Trophoblast cell (in vitro differentiated cells and primary cell): Measurements from ENCODE around the gene FRMD6.

Experiments used
- DNase-seq, 2 donors: peaks; one replicate each; pipeline ENCODE4 v3.0.0-alpha.2; 2016
- H2AFZ ChIP-seq: 2 replicates; pipeline ENCODE4 v1.6.1; 2013; ENCODE audit warnings: low read length, moderate library complexity, mild to moderate bottlenecking; ENCODE audit not compliant: insufficient read depth, poor library complexity
- H2AK5ac ChIP-seq: 2 replicates; pipeline ENCODE4 v1.6.1; 2013; ENCODE audit warnings: mild to moderate bottlenecking, low read length
- H2BK120ac ChIP-seq: 2 replicates; pipeline ENCODE4 v1.6.1; 2013; ENCODE audit warnings: low read length, mild to moderate bottlenecking, moderate library complexity; ENCODE audit not compliant: insufficient read depth, poor library complexity
- H2BK12ac ChIP-seq: 2 replicates; pipeline ENCODE4 v1.6.1; 2013; ENCODE audit warnings: mild to moderate bottlenecking, low read length, moderate library complexity
- H2BK5ac ChIP-seq: 2 replicates; pipeline ENCODE4 v1.6.1; 2013; ENCODE audit warnings: low read length, low read depth, moderate library complexity, mild to moderate bottlenecking; ENCODE audit not compliant: poor library complexity
- H3K14ac ChIP-seq: 2 replicates; pipeline ENCODE4 v1.6.1; 2013; ENCODE audit warnings: mild to moderate bottlenecking, low read length
- H3K18ac ChIP-seq: 2 replicates; pipeline ENCODE4 v1.6.1; 2013; ENCODE audit warnings: mild to moderate bottlenecking, low read length
- H3K23ac ChIP-seq: 2 replicates; pipeline ENCODE4 v1.6.1; 2013; ENCODE audit warnings: low read length
- H3K27ac ChIP-seq: 2 replicates; pipeline ENCODE4 v1.5.1; 2013; ENCODE audit warnings: low read depth, mild to moderate bottlenecking, inconsistent platforms, low read length, moderate library complexity
- H3K27me3 ChIP-seq: 2 replicates; pipeline ENCODE4 v1.6.1; 2013; ENCODE audit warnings: inconsistent platforms, mild to moderate bottlenecking, low read length, moderate library complexity; ENCODE audit not compliant: insufficient read depth
- H3K36me3 ChIP-seq, 2 experiments: 1 replicate in 1 of 2; 2 replicates in 1 of 2; pipeline ENCODE4 v1.6.1; 2013; ENCODE audit warnings: low read length in 2 of 2, mild to moderate bottlenecking in 2 of 2, moderate library complexity in 1 of 2; ENCODE audit not compliant: insufficient read depth in 2 of 2, control insufficient read depth in 1 of 2
- H3K4ac ChIP-seq: 2 replicates; pipeline ENCODE4 v1.6.1; 2013; ENCODE audit warnings: low read depth, mild to moderate bottlenecking, low read length, moderate library complexity
- H3K4me1 ChIP-seq, 2 experiments: 1 replicate in 1 of 2; 2 replicates in 1 of 2; pipeline ENCODE4 v1.6.1; 2013; ENCODE audit warnings: low read length in 2 of 2, mild to moderate bottlenecking in 2 of 2, moderate library complexity in 1 of 2; ENCODE audit not compliant: insufficient read depth in 2 of 2, control insufficient read depth in 1 of 2
- H3K4me2 ChIP-seq: 2 replicates; pipeline ENCODE4 v1.6.1; 2013; ENCODE audit warnings: inconsistent platforms, mild to moderate bottlenecking, low read length, moderate library complexity
- H3K4me3 ChIP-seq: 2 replicates; pipeline ENCODE4 v1.5.1; 2013; ENCODE audit warnings: mild to moderate bottlenecking, low read depth, low read length, inconsistent platforms
- H3K79me1 ChIP-seq: one replicate; pipeline ENCODE4 v1.6.1; 2013; ENCODE audit warnings: low read length
- H3K79me2 ChIP-seq: 2 replicates; pipeline ENCODE4 v1.6.1; 2013; ENCODE audit warnings: low read length, mild to moderate bottlenecking; ENCODE audit not compliant: control insufficient read depth, insufficient read depth, poor library complexity
- H3K9ac ChIP-seq: 2 replicates; pipeline ENCODE4 v1.6.1; 2013; ENCODE audit warnings: mild to moderate bottlenecking, low read length
- H3K9me3 ChIP-seq: 2 replicates; pipeline ENCODE4 v1.6.1; 2013; ENCODE audit warnings: low read depth, mild to moderate bottlenecking, control low read depth, inconsistent platforms, low read length; ENCODE audit not compliant: insufficient read depth
- H4K12ac ChIP-seq: 2 replicates; pipeline ENCODE4 v1.6.1; 2013; ENCODE audit warnings: low read depth, mild to moderate bottlenecking, low read length, moderate library complexity
- H4K8ac ChIP-seq: 2 replicates; pipeline ENCODE4 v1.6.1; 2013; ENCODE audit warnings: low read depth, mild to moderate bottlenecking, low read length, moderate library complexity
- H4K91ac ChIP-seq: one replicate; pipeline ENCODE4 v1.6.1; 2013; ENCODE audit warnings: low read depth, mild to moderate bottlenecking, low read length, moderate library complexity
- WGBS: extraction: QIAGEN DNeasy Blood & Tissue Kit; methylation state at CpG from one replicate; pipeline ENCODE4 v1.1.7; 2013; ENCODE audit warnings: missing lambda C conversion rate; ENCODE audit not compliant: insufficient read length, insufficient coverage; ENCODE audit errors: extremely low coverage; 5-methylcytosine and 5-hydroxymethylcytosine counted together

Gene FRMD6

DNA sequence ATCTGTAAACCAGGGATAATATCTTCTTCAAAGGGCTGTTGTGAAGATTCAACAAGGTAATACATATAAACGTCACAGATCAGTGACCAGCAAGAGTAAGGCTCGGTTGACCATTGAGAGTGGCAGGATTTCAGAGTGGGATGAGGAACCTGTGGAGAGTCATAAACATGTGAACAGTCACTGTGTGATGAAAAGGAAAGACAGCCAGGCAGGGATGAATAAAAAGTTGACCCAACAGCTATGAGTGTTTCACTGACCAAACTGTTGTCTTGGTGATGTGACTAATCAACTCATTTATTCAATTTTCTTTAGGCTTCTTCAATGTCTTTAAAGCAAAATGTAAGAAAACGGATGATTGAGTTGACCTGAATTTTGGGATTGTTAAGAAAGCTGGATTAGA is 8.6 kb upstream of the FRMD6 start:
- Histone ChIP-seq H2AK5ac (no peak overlapping the region), H2BK12ac (no peak overlapping the region), H3K18ac (no peak overlapping the region), H3K27ac (no peak overlapping the region), H4K12ac (no peak overlapping the region), H3K4ac (no peak overlapping the region), H2AFZ (no peak overlapping the region), H3K14ac (no peak overlapping the region), H3K9me3 (no peaks in the 10 kb centered on the region), H3K4me3 (no peak overlapping the region), H3K79me2 (no peaks in the 10 kb centered on the region), H3K27me3 (no peaks in the 10 kb centered on the region), H3K9ac (no peak overlapping the region), H3K79me1 (peaks cover under 1% of the 10 kb centered on the region), H2BK120ac (no peak overlapping the region), H4K91ac (no peak overlapping the region), H2BK5ac (no peak overlapping the region), H4K8ac (no peak overlapping the region), H3K36me3 (peaks cover 0 to 3% of the 10 kb centered on the region in 2 experiments), H3K23ac (no peak overlapping the region), H3K4me2 (no peak overlapping the region), H3K4me1 (peaks cover 4 to 5% of the 10 kb centered on the region in 2 experiments)
- no peak for DNase-seq
- WGBS, result no CpG with 5 or more reads among the region's 3 CpGs

DNA sequence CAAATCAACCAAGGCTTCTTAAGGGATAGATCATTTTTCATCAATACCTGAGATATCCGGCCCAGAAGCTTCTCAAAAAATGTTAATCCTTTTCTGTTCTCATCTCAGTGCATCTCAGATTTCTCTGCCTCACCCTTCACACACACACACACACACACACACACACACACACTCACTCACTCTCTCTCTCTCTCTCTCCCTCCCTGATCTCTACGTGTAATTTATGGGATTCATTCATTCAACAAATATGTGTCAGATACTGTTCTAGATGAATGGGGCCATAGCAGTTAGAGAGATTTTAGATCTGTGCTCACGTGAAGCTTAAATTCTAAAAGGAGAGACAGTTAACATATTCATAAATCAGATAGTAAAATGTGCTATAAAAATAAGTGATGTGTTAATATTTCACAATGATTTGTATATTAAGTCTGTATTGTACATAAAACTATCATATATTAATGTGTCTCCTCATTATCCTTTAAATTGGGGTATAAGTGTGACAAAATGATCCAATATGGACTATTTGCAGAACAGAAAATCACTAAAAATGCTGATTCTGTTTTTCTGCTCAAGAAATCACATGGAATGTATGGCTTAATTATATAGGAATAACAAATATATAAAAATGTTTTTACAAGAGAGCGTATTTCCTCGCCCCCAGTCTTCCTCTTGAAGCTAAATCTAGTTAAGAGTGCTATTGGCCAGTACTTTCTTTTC is 7.3 kb upstream of the FRMD6 start:
- H3K4me2 ChIP-seq, result no peak overlapping the region
- no peak overlapping the region for H4K91ac ChIP-seq
- no peak overlapping the region for H3K9ac ChIP-seq
- no peak overlapping the region for H3K27ac ChIP-seq
- DNase-seq, result no peak
- H2AFZ ChIP-seq, result no peak overlapping the region
- no peak overlapping the region for H3K14ac ChIP-seq
- no peaks in the 10 kb centered on the region for H3K9me3 ChIP-seq
- no peak overlapping the region for H2AK5ac ChIP-seq
- H3K4ac ChIP-seq, result no peak overlapping the region
- peaks cover 0 to 2% of the 10 kb centered on the region in 2 experiments for H3K4me1 ChIP-seq
- H4K8ac ChIP-seq, result no peak overlapping the region
- H2BK12ac ChIP-seq, result no peak overlapping the region
- no peaks in the 10 kb centered on the region for H3K79me1 ChIP-seq
- H2BK5ac ChIP-seq, result no peak overlapping the region
- no peaks in the 10 kb centered on the region for H3K27me3 ChIP-seq
- no peak overlapping the region for H3K23ac ChIP-seq
- H3K36me3 ChIP-seq, result peaks cover 0 to 3% of the 10 kb centered on the region in 2 experiments
- WGBS, result no CpG with 5 or more reads among the region's 5 CpGs
- no peak overlapping the region for H3K18ac ChIP-seq
- H3K4me3 ChIP-seq, result no peak overlapping the region
- no peaks in the 10 kb centered on the region for H3K79me2 ChIP-seq
- no peak overlapping the region for H4K12ac ChIP-seq
- H2BK120ac ChIP-seq, result no peak overlapping the region

DNA sequence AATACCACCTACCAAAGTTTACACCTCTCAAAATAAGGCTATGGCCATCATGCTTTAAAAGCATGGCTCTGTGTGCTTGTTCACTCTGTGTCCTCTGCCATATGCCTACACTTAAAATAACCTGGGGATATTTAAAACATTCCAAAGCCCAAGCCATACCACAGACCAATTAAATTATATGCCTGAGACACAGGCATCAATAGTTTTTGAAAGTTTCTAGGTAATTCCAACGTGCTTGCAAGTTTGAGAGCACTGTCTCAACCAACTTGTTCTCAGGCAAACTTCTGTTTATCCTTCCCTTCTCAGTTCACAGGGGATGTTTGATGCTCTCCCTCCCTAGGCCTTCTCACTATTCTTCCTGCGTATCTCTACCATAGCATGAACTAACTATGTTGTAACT is 3.4 kb upstream of the FRMD6 start:
- Histone ChIP-seq H3K4me3 (no peak overlapping the region), H4K91ac (no peak overlapping the region)
- whole genome bisulfite sequencing, result no CpG with 5 or more reads among the region's 2 CpGs

DNA sequence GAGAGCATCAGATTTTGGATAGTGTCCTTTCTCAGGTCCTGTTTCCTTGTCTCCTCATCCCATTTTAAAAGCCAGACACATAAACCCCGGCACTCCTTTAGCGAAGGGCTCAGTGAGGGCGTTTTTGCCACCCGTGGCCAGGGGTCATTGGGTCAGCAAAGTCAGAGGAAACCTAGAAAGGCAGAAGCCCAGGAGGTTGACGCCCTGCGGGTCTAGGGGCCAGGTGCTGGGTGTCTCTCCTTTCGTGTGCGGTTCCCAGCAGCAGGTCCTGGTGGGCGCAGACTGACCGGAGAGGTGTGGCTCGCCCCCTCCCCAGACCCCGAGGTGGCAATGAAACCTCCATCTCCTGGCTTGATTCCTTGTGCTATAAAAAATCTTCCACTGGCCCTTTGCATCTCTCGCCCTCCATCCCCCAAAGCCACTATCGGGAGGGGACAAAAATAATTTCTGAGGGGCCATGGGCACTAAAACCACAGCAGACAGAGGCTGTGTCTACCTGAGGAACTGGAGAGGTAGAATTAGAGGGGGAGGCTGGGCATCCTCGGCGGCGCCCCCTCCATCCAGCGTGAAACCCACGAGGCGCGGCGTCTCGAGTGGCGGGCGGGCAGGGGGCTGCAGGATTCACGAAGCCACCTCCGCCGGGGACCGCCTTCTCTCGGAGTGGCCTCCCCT is 858 bp upstream of the FRMD6 start:
- peak overlapping the region; percentile 93 for H3K14ac ChIP-seq
- H3K36me3 ChIP-seq, result no peaks in the 10 kb centered on the region
- H3K79me1 ChIP-seq, result peaks cover 19% of the 10 kb centered on the region
- peaks cover 0 to 2% of the 10 kb centered on the region in 2 experiments for H3K4me1 ChIP-seq
- peak; percentile 65 to 76 for DNase-seq
- peak overlapping the region; percentile 85 for H2BK12ac ChIP-seq
- H2BK5ac ChIP-seq, result peak overlapping the region; percentile 99
- H3K23ac ChIP-seq, result no peak overlapping the region
- peak overlapping the region; percentile 76 for H4K12ac ChIP-seq
- peak overlapping the region; percentile 82 for H3K9ac ChIP-seq
- peak overlapping the region; percentile 95 for H4K8ac ChIP-seq
- no peaks in the 10 kb centered on the region for H3K27me3 ChIP-seq
- peak overlapping the region; percentile 93 for H2BK120ac ChIP-seq
- H3K4ac ChIP-seq, result peak overlapping the region; percentile 92
- peak overlapping the region; percentile 98 for H4K91ac ChIP-seq
- H3K79me2 ChIP-seq, result peaks cover 22% of the 10 kb centered on the region
- peak overlapping the region; percentile 49 for H2AK5ac ChIP-seq
- peak overlapping the region; percentile 99 for H3K18ac ChIP-seq
- H3K9me3 ChIP-seq, result no peaks in the 10 kb centered on the region
- peak overlapping the region; percentile 61 for H2AFZ ChIP-seq
- peak overlapping the region; percentile 83 for H3K4me3 ChIP-seq
- peak overlapping the region; percentile 96 for H3K27ac ChIP-seq
- H3K4me2 ChIP-seq, result peak overlapping the region; percentile 59
- no CpG with 5 or more reads among the region's 30 CpGs for WGBS

More for the DNA sequence above, 3.4 kb upstream of the FRMD6 start:
- Histone ChIP-seq H4K8ac (no peak overlapping the region), H2BK12ac (no peak overlapping the region), H3K79me1 (peaks cover 19% of the 10 kb centered on the region), H3K18ac (no peak overlapping the region), H3K27ac (no peak overlapping the region), H2AK5ac (no peak overlapping the region), H3K4me2 (no peak overlapping the region), H3K79me2 (peaks cover 20% of the 10 kb centered on the region), H3K23ac (no peak overlapping the region), H4K12ac (no peak overlapping the region), H3K4me1 (peaks cover 0 to 2% of the 10 kb centered on the region in 2 experiments), H3K27me3 (no peaks in the 10 kb centered on the region), H2AFZ (no peak overlapping the region), H3K9ac (no peak overlapping the region), H2BK120ac (no peak overlapping the region), H3K14ac (no peak overlapping the region), H3K4ac (no peak overlapping the region), H3K36me3 (no peaks in the 10 kb centered on the region), H2BK5ac (no peak overlapping the region), H3K9me3 (no peaks in the 10 kb centered on the region)
- no peak for DNase-seq
